Prostate gland (tissue), 2 donors: ENCODE measurements around the gene MAP4K2. TPM values are rescaled to one million over a fixed set of nuclear protein-coding genes. Genes with fewer than 3 reads are reported as not detected.

Source experiments
- DNase-seq: peaks from one replicate; pipeline ENCODE4 v3.0.0-alpha.2; 2019; ENCODE audit warnings: low spot score
- H3K27ac ChIP-seq, 2 donors: fragments of 200-600 bp; sonication (generic); 2 replicates each; pipeline ENCODE4 v1.5.1; 2017 to 2019
- H3K27me3 ChIP-seq: fragments of 200-600 bp; sonication (generic); replicated peaks from 2 replicates; pipeline ENCODE4 v1.5.1; 2019; ENCODE audit not compliant: insufficient read depth
- H3K36me3 ChIP-seq, 2 donors: fragments of 200-600 bp; sonication (generic); 1 replicate in 1 of 2; 2 replicates in 1 of 2; pipeline versions ENCODE4 v1.5.1 to v1.8.1; 2017 to 2019
- H3K4me1 ChIP-seq: fragments of 200-600 bp; sonication (generic); replicated peaks from 2 replicates; pipeline ENCODE4 v1.5.1; 2019
- H3K4me3 ChIP-seq, 2 donors: fragments of 200-600 bp; sonication (generic); 2 replicates each; pipeline ENCODE4 v1.5.1; 2017 to 2019
- H3K9me3 ChIP-seq: fragments of 200-600 bp; sonication (generic); 2 replicates; pipeline ENCODE4 v1.5.1; 2017
- POLR2A ChIP-seq: fragments of 450-650 bp; IDR thresholded peaks from one replicate; pipeline ENCODE4 v1.6.1; 2016; ENCODE audit warnings: antibody characterized with exemption, mild to moderate bottlenecking
- POLR2AphosphoS5 ChIP-seq: sonication (generic); formaldehyde crosslinking; IDR thresholded peaks from one replicate; pipeline ENCODE4 v1.6.1; 2017; ENCODE audit warnings: antibody characterized with exemption
- WGBS: methylation state at CpG from one replicate; pipeline ENCODE4 v1.1.5; 2018; 5-methylcytosine and 5-hydroxymethylcytosine counted together
- intact Hi-C: fragments of 100-400 bp; cut with DNase I; formaldehyde crosslinking; loops from one replicate; pipeline ENCODE4 v1.14.2; 2022
- total RNA-seq, 2 donors: library from RNA; depleted of rRNA; stranded (reverse); fragments of >200 nt; gene quantifications; one replicate each; pipeline ENCODE4 v1.1.0, GENCODE V29; 2016
- TF ChIP-seq, protein P1 (sequence below), 4 experiments: fragments of 200-600 bp in 2 of 4; fragments of 450-650 bp in 2 of 4; sonication (generic) in 2 of 4; IDR thresholded peaks; 1 replicate in 3 of 4; 2 replicates in 1 of 4; pipeline ENCODE4 v1.5.1; 2016 to 2019; ENCODE audit warnings: antibody characterized with exemption in 4 of 4, mild to moderate bottlenecking in 2 of 4, moderate library complexity in 2 of 4

MAP4K2 gene
- total RNA-seq, 2 donors from 2014 or later = 10.7 to 35.8 TPM

DNA sequence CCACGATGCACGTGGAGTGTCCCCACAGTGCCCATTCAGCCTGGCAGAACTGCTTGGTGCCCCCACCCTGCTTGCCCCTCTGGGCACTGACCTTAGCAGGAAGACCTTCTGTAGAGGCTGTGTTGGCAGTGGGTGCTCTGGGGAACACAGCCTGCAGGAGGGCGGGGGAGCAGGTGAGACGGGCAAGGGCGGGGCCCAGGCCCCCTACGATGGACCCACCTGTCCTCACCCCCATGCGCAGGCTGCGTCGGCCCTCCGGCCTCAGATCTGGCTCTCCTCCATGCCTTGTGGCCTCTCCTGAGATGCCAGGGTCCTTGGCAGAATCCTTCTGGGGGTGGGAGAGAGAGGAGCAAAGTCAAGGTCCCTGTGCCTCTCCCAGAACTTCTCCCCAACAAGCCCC, 30.5 kb upstream of the MAP4K2 start:
- intact Hi-C loops = no loop called here
- 92% methylated on average over 8 of the region's 10 CpGs for whole genome bisulfite sequencing
- peaks cover 2 to 10% of the 10 kb centered on the region in 2 donors for H3K36me3 ChIP-seq

DNA sequence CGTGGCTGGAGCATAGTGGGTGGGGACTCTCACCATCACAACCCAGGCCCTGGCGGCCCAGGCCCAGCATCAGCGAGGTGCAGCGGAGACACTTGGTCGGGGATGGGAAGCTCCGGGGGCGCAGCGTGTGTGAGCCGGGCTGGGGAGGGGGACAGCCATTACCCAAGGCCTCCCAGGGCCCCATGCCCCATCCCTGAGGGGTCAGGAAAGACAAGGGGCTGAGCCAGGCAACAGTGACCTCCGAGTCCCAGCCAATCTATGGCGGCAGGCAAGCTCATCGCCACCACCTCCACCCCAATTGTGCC, 30.1 kb upstream of the MAP4K2 start:
- no peak for TF ChIP-seq POLR2AphosphoS5
- TF ChIP-seq, protein P1, sequence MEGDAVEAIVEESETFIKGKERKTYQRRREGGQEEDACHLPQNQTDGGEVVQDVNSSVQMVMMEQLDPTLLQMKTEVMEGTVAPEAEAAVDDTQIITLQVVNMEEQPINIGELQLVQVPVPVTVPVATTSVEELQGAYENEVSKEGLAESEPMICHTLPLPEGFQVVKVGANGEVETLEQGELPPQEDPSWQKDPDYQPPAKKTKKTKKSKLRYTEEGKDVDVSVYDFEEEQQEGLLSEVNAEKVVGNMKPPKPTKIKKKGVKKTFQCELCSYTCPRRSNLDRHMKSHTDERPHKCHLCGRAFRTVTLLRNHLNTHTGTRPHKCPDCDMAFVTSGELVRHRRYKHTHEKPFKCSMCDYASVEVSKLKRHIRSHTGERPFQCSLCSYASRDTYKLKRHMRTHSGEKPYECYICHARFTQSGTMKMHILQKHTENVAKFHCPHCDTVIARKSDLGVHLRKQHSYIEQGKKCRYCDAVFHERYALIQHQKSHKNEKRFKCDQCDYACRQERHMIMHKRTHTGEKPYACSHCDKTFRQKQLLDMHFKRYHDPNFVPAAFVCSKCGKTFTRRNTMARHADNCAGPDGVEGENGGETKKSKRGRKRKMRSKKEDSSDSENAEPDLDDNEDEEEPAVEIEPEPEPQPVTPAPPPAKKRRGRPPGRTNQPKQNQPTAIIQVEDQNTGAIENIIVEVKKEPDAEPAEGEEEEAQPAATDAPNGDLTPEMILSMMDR (IDR thresholded peaks at IDR 0.05) = no peak
- no peak for TF ChIP-seq POLR2A
- no peaks in the 10 kb centered on the region for H3K27me3 ChIP-seq
- H3K9me3 ChIP-seq = no peaks in the 10 kb centered on the region
- DNase-seq = no peak
- H3K27ac ChIP-seq = no peak overlapping the region
- intact Hi-C loops = no loop called here
- 89% methylated on average over 12 of the region's 12 CpGs for WGBS
- peaks cover 0 to 10% of the 10 kb centered on the region in 2 donors for H3K36me3 ChIP-seq
- no peak overlapping the region for H3K4me3 ChIP-seq
- H3K4me1 ChIP-seq = no peaks in the 10 kb centered on the region

More for the DNA sequence above, 30.5 kb upstream of the MAP4K2 start:
- Histone ChIP-seq H3K27ac (no peak overlapping the region), H3K27me3 (no peaks in the 10 kb centered on the region), H3K9me3 (no peaks in the 10 kb centered on the region), H3K4me3 (no peak overlapping the region), H3K4me1 (no peaks in the 10 kb centered on the region)
- DNase-seq = no peak
- no peak for TF ChIP-seq POLR2AphosphoS5
- TF ChIP-seq POLR2A = no peak
- TF ChIP-seq, protein P1 (IDR thresholded peaks at IDR 0.05) = no peak

DNA sequence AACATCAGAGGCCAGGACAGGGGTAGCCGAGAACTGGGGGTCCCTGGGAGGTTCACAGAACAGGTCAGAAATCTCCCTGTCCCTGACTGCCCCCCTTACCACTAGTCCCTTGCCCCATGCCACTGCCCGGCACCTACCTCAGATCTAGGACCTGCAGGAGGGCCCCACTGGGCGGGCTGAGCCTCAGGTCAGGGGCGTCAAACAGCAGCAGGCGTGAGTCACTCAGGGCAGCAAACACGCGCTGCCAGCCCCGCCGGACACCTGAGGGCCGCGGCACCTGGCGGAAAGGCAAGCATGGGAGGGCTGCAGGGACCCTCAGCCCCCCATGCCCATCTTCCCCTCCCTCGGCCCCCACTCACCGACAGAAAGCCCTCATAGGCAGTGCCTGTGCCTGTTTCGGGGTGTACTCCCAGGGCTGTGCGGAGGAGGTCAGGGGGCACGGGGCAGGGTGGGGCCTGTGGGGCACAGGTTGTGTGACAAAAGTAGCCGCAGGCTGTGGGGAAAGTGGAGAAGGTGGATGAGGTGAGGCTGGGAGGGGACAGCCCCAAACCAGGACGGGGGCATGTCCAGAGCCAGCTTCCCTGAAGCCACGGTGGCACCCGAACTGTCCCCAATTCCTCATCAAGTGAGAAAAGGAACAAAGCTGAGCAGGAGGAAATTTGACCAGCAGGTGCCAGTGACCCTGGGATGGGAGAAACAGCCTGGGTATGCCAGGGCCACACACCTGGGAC, 29.6 kb upstream of the MAP4K2 start:
- H3K4me1 ChIP-seq = no peaks in the 10 kb centered on the region
- intact Hi-C loops = no loop called here
- 96% methylated on average over 21 of the region's 21 CpGs for WGBS
- no peaks in the 10 kb centered on the region for H3K9me3 ChIP-seq
- H3K27me3 ChIP-seq = no peaks in the 10 kb centered on the region
- H3K4me3 ChIP-seq = no peak overlapping the region
- TF ChIP-seq POLR2A (no peak), POLR2AphosphoS5 (no peak)
- TF ChIP-seq, protein P1 (IDR thresholded peaks at IDR 0.05) = no peak
- no peak for DNase-seq
- peaks cover 0 to 10% of the 10 kb centered on the region in 2 donors for H3K36me3 ChIP-seq
- H3K27ac ChIP-seq = no peak overlapping the region

DNA sequence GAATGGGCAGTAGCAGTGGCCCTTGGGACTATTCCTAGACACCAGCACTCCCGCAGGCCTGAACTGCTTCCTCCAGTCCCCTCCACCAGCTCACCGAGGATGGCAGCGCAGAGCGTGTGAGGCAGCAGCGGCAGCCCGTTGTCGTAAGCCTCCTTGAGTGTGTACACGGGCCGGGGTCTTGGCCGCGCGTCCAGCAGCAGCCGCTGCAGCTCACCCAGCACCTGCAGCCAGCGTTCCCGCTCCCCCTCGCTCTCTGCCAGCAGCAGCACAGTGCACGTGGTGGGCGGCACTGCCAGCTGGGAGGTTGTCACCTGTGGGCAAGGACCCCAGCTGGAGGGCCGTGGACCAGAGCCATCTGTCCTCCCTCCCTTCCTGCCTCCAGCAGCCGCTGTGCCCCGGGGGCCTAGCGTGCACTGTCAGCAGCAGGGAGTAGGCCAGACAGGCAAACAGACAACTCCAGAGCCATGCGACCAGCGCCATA, 28.4 kb upstream of the MAP4K2 start:
- H3K4me3 ChIP-seq = no peak overlapping the region
- H3K27ac ChIP-seq = no peak overlapping the region
- no peaks in the 10 kb centered on the region for H3K27me3 ChIP-seq
- intact Hi-C loops = no loop called here
- H3K36me3 ChIP-seq = peaks cover 0 to 10% of the 10 kb centered on the region in 2 donors
- H3K9me3 ChIP-seq = no peaks in the 10 kb centered on the region
- no peaks in the 10 kb centered on the region for H3K4me1 ChIP-seq
- no peak for DNase-seq
- TF ChIP-seq, protein P1 (IDR thresholded peaks at IDR 0.05) = no peak
- TF ChIP-seq POLR2A (no peak), POLR2AphosphoS5 (no peak)
- 80% methylated on average over 24 of the region's 24 CpGs for WGBS
